Type B pancreatic cell (in vitro differentiated cells): ENCODE data around the gene ARID4B. TPM values are rescaled to one million over a fixed set of nuclear protein-coding genes. Genes with fewer than 3 reads are reported as not detected.
"Not testable (repeated sequence)": the region's sequence is repeated elsewhere in the genome, so short reads cannot be mapped to it uniquely, and the experiment has no call there.

ENCODE experiments used
- DNase-seq: peaks from one replicate; pipeline ENCODE4 v3.0.0; 2021; ENCODE audit warnings: mixed read lengths; ENCODE audit not compliant: unreplicated experiment; ENCODE audit errors: extremely low spot score
- H3K27ac Mint-ChIP-seq: 2 replicates; pipeline ENCODE4 v1.8.0; 2021; ENCODE audit warnings: mild to moderate bottlenecking, mixed read lengths
- H3K27me3 Mint-ChIP-seq: 2 replicates; pipeline ENCODE4 v1.8.0; 2021; ENCODE audit warnings: mixed read lengths
- H3K36me3 Mint-ChIP-seq: 2 replicates; pipeline ENCODE4 v1.8.0; 2021; ENCODE audit warnings: mixed read lengths
- H3K4me1 Mint-ChIP-seq: one replicate; pipeline ENCODE4 v1.8.0; 2021; ENCODE audit warnings: mixed read lengths; ENCODE audit not compliant: unreplicated experiment
- H3K4me3 Mint-ChIP-seq: 2 replicates; pipeline ENCODE4 v1.8.0; 2021; ENCODE audit warnings: mild to moderate bottlenecking, mixed read lengths
- H3K9me3 Mint-ChIP-seq: 2 replicates; pipeline ENCODE4 v1.8.0; 2021; ENCODE audit warnings: mixed read lengths
- CTCF ChIP-seq: fragments of 200-600 bp; sonication (generic); conservative IDR thresholded peaks from 2 replicates; pipeline ENCODE4 v1.5.0; 2021; ENCODE audit warnings: antibody characterized with exemption, mild to moderate bottlenecking
- total RNA-seq: library from RNA; stranded (reverse); gene quantifications from 2 replicates; pipeline ENCODE4 v1.2.1, GENCODE V29; 2021; ENCODE audit warnings: low replicate concordance

ARID4B gene
- total RNA-seq, 1 donor from 2014 or later: 42.4 TPM

- no peaks in the 10 kb centered on the region for H3K9me3 Mint-ChIP-seq
- TF ChIP-seq CTCF: no peak
- no peak for DNase-seq
- no peaks in the 10 kb centered on the region for H3K27me3 Mint-ChIP-seq
- peaks cover 43% of the 10 kb centered on the region for H3K4me1 Mint-ChIP-seq
- H3K4me3 Mint-ChIP-seq: no peak overlapping the region
- peaks cover 22% of the 10 kb centered on the region for H3K36me3 Mint-ChIP-seq
- H3K27ac Mint-ChIP-seq: no peak overlapping the region
Observed at GRCh38 chr1:235317168-235317567, 10.8 kb downstream of the ARID4B start.

GRCh38 chr1:235315735-235316134 is 12.2 kb downstream of the ARID4B start:
- H3K27me3 Mint-ChIP-seq: no peaks in the 10 kb centered on the region
- H3K27ac Mint-ChIP-seq: no peak overlapping the region
- H3K36me3 Mint-ChIP-seq: peaks cover 14% of the 10 kb centered on the region
- H3K4me3 Mint-ChIP-seq: no peak overlapping the region
- DNase-seq: no peak
- TF ChIP-seq CTCF: no peak
- H3K9me3 Mint-ChIP-seq: no peaks in the 10 kb centered on the region
- peaks cover 36% of the 10 kb centered on the region for H3K4me1 Mint-ChIP-seq

- Mint-ChIP-seq H3K9me3 (no peaks in the 10 kb centered on the region), H3K36me3 (peaks cover 8% of the 10 kb centered on the region), H3K4me1 (peaks cover 31% of the 10 kb centered on the region), H3K27ac (no peak overlapping the region), H3K4me3 (no peak overlapping the region), H3K27me3 (no peaks in the 10 kb centered on the region)
- no peak for DNase-seq
- TF ChIP-seq CTCF: no peak
Observed at GRCh38 chr1:235315173-235315572, 12.8 kb downstream of the ARID4B start.

GRCh38 chr1:235313931-235314678 is 13.9 kb downstream of the ARID4B start:
- Mint-ChIP-seq H3K4me3 (no peak overlapping the region), H3K4me1 (peaks cover 30% of the 10 kb centered on the region), H3K27me3 (no peaks in the 10 kb centered on the region), H3K9me3 (no peaks in the 10 kb centered on the region), H3K36me3 (peaks cover 7% of the 10 kb centered on the region), H3K27ac (peak overlapping the region; percentile 58)
- no peak for DNase-seq
- TF ChIP-seq CTCF: no peak

- no peak overlapping the region for H3K4me3 Mint-ChIP-seq
Observed at GRCh38 chr1:235313262-235313661, 14.7 kb downstream of the ARID4B start.

GRCh38 chr1:235309206-235309605 is 18.8 kb downstream of the ARID4B start:
- not testable (repeated sequence) for H3K36me3 Mint-ChIP-seq, H3K4me3 Mint-ChIP-seq, H3K9me3 Mint-ChIP-seq, H3K27ac Mint-ChIP-seq, DNase-seq, H3K27me3 Mint-ChIP-seq
- H3K4me1 Mint-ChIP-seq: peaks cover 21% of the 10 kb centered on the region

More at GRCh38 chr1:235313262-235313661, 14.7 kb downstream of the ARID4B start:
- Mint-ChIP-seq H3K27me3 (no peaks in the 10 kb centered on the region), H3K4me1 (peaks cover 25% of the 10 kb centered on the region), H3K27ac (peak overlapping the region; percentile 66), H3K9me3 (no peaks in the 10 kb centered on the region), H3K36me3 (no peaks in the 10 kb centered on the region)
- no peak for TF ChIP-seq CTCF
- DNase-seq: no peak
